Measurements from ENCODE around the gene CTNNA1. TPM values are rescaled to one million over a fixed set of nuclear protein-coding genes. Genes with fewer than 3 reads are reported as not detected.

CTNNA1 gene
- total RNA-seq, 1 donor from 2014 or later = 78.6 TPM

- H3K27ac Mint-ChIP-seq = peak overlapping the region; percentile 73
- peak overlapping the region; percentile 28 for H3K4me3 Mint-ChIP-seq
- peak; percentile 80 for DNase-seq
- no peaks in the 10 kb centered on the region for H3K9me3 Mint-ChIP-seq
- H3K27me3 Mint-ChIP-seq = no peaks in the 10 kb centered on the region
- no peaks in the 10 kb centered on the region for H3K36me3 Mint-ChIP-seq (ENCODE audit: low read depth)
- intact Hi-C loops (cut with micrococcal nuclease) = no loop called here
- peaks cover 33% of the 10 kb centered on the region for H3K4me1 Mint-ChIP-seq
Observed at GRCh38 chr5:138979684-138980280, 226.6 kb downstream of the CTNNA1 start.

- H3K9me3 Mint-ChIP-seq = no peaks in the 10 kb centered on the region
- intact Hi-C loops (cut with micrococcal nuclease) = no loop called here
- no peak for DNase-seq
- H3K27me3 Mint-ChIP-seq = no peaks in the 10 kb centered on the region
- H3K4me1 Mint-ChIP-seq = peaks cover 39% of the 10 kb centered on the region
- H3K36me3 Mint-ChIP-seq (ENCODE audit: low read depth) = no peaks in the 10 kb centered on the region
- H3K27ac Mint-ChIP-seq = peak overlapping the region; percentile 73
- peak overlapping the region; percentile 28 for H3K4me3 Mint-ChIP-seq
Observed at GRCh38 chr5:138980441-138980840, 227.2 kb downstream of the CTNNA1 start.

GRCh38 chr5:138981131-138981530, 227.9 kb downstream of the CTNNA1 start:
- no peak for DNase-seq
- Mint-ChIP-seq H3K9me3 (no peaks in the 10 kb centered on the region), H3K27me3 (no peaks in the 10 kb centered on the region), H3K4me3 (no peak overlapping the region), H3K4me1 (peaks cover 37% of the 10 kb centered on the region), H3K36me3 (ENCODE audit: low read depth) (no peaks in the 10 kb centered on the region), H3K27ac (no peak overlapping the region)
- intact Hi-C loops (cut with micrococcal nuclease) = no loop called here

- Mint-ChIP-seq H3K4me1 (peaks cover 37% of the 10 kb centered on the region), H3K9me3 (no peaks in the 10 kb centered on the region), H3K27ac (no peak overlapping the region), H3K4me3 (peak overlapping the region; percentile 6), H3K36me3 (ENCODE audit: low read depth) (no peaks in the 10 kb centered on the region), H3K27me3 (no peaks in the 10 kb centered on the region)
- intact Hi-C loops (cut with micrococcal nuclease) = no loop called here
- peak; percentile 71 for DNase-seq
Observed at GRCh38 chr5:138981586-138981985, 228.4 kb downstream of the CTNNA1 start.

- intact Hi-C loops (cut with micrococcal nuclease) = no loop called here
- DNase-seq = no peak
- Mint-ChIP-seq H3K4me1 (peaks cover 33% of the 10 kb centered on the region), H3K4me3 (no peak overlapping the region), H3K9me3 (no peaks in the 10 kb centered on the region), H3K27ac (no peak overlapping the region), H3K36me3 (ENCODE audit: low read depth) (no peaks in the 10 kb centered on the region), H3K27me3 (no peaks in the 10 kb centered on the region)
Observed at GRCh38 chr5:138983984-138984383, 230.8 kb downstream of the CTNNA1 start.

Other genes starting within 250 kb of the CTNNA1 start
- gene ETF1, start 210.2 kb upstream of the CTNNA1 start, total RNA-seq = 200 and 205 TPM in 2 replicates
- 415 and 430 TPM in 2 replicates for gene HSPA9, start 178.0 kb upstream of the CTNNA1 start, total RNA-seq
- gene LRRTM2, start 121.9 kb downstream of the CTNNA1 start, total RNA-seq = 0.07 and 0.19 TPM in 2 replicates

Measured in activated CD4-positive, alpha-beta T cell treated with anti-CD3 and anti-CD28 coated beads, Interleukin-2, amount 10 ng/mL, durations not matched to agents 24 days and 14 days (primary cell).